Fibroblast of skin of scalp (primary cell): ENCODE measurements around the gene GBGT1.

Experiments used
- DNase-seq: peaks from one replicate; pipeline ENCODE4 v3.0.0-alpha.2; 2013

Gene GBGT1

GRCh38 chr9:133113949-133114885 is 49.5 kb downstream of the GBGT1 start:
- no peak for DNase-seq

GRCh38 chr9:133113163-133113948 is 50.4 kb downstream of the GBGT1 start:
- DNase-seq = no peak

GRCh38 chr9:133112663-133113026 is 51.1 kb downstream of the GBGT1 start:
- DNase-seq = no peak

- no peak for DNase-seq
Observed at GRCh38 chr9:133111808-133112662, 51.7 kb downstream of the GBGT1 start.

GRCh38 chr9:133109931-133110650 is 53.6 kb downstream of the GBGT1 start:
- DNase-seq = no peak

- DNase-seq = no peak
Observed at GRCh38 chr9:133108794-133109641, 54.7 kb downstream of the GBGT1 start.

GRCh38 chr9:133107961-133108793 is 55.5 kb downstream of the GBGT1 start:
- DNase-seq = no peak

- DNase-seq = no peak
Observed at GRCh38 chr9:133107245-133107722, 56.4 kb downstream of the GBGT1 start.

GRCh38 chr9:133106511-133107244 is 57.0 kb downstream of the GBGT1 start:
- DNase-seq = no peak

- DNase-seq = no peak
Observed at GRCh38 chr9:133105461-133105770, 58.3 kb downstream of the GBGT1 start.

- no peak for DNase-seq
Observed at GRCh38 chr9:133104718-133105460, 58.8 kb downstream of the GBGT1 start.

GRCh38 chr9:133103987-133104505 is 59.7 kb downstream of the GBGT1 start:
- no peak for DNase-seq

GRCh38 chr9:133103183-133103986 is 60.3 kb downstream of the GBGT1 start:
- no peak for DNase-seq
